HUES6 (cell line): Measurements from ENCODE around the gene DNAJC12.

Experiments used
- H3K27ac ChIP-seq: 2 replicates; pipeline ENCODE4 v1.7.0; 2013; ENCODE audit warnings: low read depth, mild to moderate bottlenecking, low read length, inconsistent platforms
- H3K27me3 ChIP-seq: 2 replicates; pipeline ENCODE4 v1.6.1; 2013; ENCODE audit warnings: low read length; ENCODE audit not compliant: control insufficient read depth, insufficient read depth
- H3K36me3 ChIP-seq: 2 replicates; pipeline ENCODE4 v1.6.1; 2013; ENCODE audit warnings: low read length; ENCODE audit not compliant: control insufficient read depth, insufficient read depth
- H3K4me1 ChIP-seq: 2 replicates; pipeline ENCODE4 v1.6.1; 2013; ENCODE audit warnings: low read length; ENCODE audit not compliant: control insufficient read depth, insufficient read depth
- H3K4me3 ChIP-seq: 2 replicates; pipeline ENCODE4 v1.5.1; 2013; ENCODE audit warnings: low read depth, low read length
- H3K9ac ChIP-seq: one replicate; pipeline ENCODE4 v1.6.1; 2013; ENCODE audit warnings: mild to moderate bottlenecking, low read length
- H3K9me3 ChIP-seq: 2 replicates; pipeline ENCODE4 v1.6.1; 2013; ENCODE audit warnings: low read depth, low read length; ENCODE audit not compliant: control insufficient read depth, insufficient read depth

Gene DNAJC12

DNA sequence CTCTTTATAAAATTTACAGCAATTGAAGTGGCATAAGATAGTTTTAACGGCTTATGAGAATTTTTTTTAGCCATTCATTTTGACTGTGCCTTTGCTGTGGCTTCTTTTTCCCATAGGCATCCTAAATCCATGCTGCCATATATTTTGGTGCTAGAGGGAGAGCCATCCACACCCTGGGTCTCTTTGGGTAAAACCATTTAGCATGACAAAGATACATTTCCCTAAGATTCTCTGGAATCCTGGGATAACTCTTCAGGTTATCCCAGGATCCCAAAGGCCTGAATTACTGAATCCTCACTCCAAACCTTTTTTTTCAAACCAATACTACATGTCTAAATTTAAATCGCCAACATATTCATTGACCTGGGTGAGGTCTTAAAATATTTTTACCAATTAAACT lies 28.9 kb downstream of the DNAJC12 start:
- Histone ChIP-seq H3K36me3 (no peaks in the 10 kb centered on the region), H3K27me3 (no peaks in the 10 kb centered on the region), H3K4me1 (peaks cover 20% of the 10 kb centered on the region), H3K4me3 (no peak overlapping the region), H3K9ac (no peak overlapping the region), H3K27ac (0 out of 2 replicates have a peak overlapping the region, but pooled peaks have one; percentile 4), H3K9me3 (no peaks in the 10 kb centered on the region)

DNA sequence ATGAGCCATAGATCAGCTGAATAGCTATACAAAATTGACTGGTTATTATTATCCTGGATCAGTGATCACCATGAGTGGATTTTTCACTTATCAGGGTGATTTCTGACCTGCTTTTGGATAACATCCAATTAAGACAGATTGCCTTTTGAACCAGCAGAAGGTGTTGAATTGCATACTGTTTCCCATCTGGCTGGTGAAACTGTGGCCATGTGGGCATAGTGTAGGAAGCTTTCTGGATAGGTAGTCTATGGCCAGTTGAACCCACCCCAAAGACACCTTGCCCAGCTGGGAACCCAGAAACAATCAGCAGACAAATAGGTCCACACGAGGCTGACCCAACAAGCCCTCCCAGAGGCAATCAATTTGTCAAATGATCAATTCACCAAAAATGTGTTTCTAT lies 29.3 kb downstream of the DNAJC12 start:
- H3K27me3 ChIP-seq, result no peaks in the 10 kb centered on the region
- H3K9ac ChIP-seq, result no peak overlapping the region
- peaks cover 20% of the 10 kb centered on the region for H3K4me1 ChIP-seq
- 0 out of 2 replicates have a peak overlapping the region, but pooled peaks have one; percentile 4 for H3K27ac ChIP-seq
- H3K4me3 ChIP-seq, result no peak overlapping the region
- no peaks in the 10 kb centered on the region for H3K36me3 ChIP-seq
- H3K9me3 ChIP-seq, result no peaks in the 10 kb centered on the region

DNA sequence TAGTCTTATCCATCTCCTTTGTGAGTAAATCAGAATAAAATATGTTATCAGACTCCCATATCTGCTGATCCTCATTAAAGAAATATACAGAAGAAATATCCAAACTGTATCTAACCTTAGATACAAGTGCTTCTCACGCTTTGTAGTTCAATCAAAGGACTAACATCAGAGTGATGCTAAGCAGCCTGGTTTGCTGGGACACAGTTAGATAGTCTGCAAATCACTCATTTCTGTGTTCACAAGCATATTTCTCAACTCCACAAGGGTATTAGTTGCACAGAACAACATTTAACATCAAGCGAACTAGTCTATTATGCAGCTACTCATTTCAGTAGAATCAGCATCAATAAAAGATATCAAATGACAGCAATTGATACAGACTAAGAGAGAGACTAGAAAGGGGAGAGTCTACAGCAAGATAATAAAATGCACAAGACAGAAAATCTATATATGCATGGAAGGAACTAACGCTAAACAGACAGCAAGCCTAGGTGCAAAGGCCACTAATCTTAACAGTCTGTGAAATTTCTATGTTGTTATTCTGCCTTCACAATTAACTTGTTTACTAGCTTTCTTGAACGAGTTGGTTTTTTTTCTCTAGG lies 30.0 kb downstream of the DNAJC12 start:
- Histone ChIP-seq H3K27ac (no peak overlapping the region), H3K4me3 (no peak overlapping the region), H3K9me3 (no peaks in the 10 kb centered on the region), H3K27me3 (no peaks in the 10 kb centered on the region), H3K9ac (no peak overlapping the region), H3K36me3 (no peaks in the 10 kb centered on the region), H3K4me1 (peaks cover 20% of the 10 kb centered on the region)

DNA sequence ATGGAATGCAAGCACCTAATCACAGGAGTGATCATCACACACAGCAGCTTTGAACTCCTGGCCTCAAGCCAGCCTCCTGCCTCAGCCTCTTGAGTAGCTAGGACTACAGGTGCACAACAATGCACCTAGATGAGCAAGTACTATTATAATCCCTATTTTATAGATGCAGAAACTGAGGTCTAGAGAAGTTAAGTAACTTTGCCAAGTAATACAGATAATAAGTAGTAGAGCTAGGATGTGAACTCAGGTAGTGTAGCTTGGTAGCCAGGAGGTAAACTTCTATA lies 33.7 kb downstream of the DNAJC12 start:
- Histone ChIP-seq H3K9me3 (no peaks in the 10 kb centered on the region), H3K27ac (no peak overlapping the region), H3K4me1 (peaks cover 20% of the 10 kb centered on the region), H3K36me3 (no peaks in the 10 kb centered on the region), H3K27me3 (no peaks in the 10 kb centered on the region), H3K4me3 (no peak overlapping the region), H3K9ac (no peak overlapping the region)

DNA sequence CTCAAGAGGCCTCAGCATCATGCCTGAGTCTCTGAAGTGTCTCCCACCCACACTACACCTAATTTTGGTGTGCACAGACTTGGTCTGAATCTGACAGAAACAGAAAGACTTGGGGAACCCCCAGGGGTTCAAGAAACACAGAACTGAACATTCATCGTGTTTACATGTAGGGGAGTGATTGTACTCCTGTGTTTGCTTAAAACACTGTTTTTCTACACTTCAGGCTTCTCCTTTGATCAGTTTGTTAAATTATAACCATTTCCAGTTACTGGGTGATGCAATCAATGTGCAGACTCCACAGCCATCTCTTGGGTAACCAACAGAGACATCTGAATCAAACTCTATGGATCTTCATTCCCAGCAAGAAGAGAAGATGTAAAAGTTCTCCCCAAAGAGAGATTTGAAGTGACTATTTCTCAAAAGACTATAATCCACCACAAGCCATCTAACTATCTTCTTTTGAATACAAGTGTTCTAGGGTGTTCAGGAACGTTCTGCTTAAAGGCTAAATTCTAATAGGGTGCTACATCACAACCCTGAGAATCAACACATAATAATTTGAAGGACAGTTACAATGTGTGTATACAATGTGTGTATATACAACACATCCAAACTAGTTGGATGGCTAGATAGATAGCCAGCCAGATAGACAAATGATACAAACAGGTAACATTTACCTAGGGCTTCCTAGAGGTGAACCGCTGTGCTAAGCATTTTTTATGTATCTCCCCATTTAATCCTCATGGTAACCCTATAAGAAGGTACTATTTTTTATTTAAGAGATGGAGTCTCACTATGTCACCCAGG lies 34.2 kb downstream of the DNAJC12 start:
- Histone ChIP-seq H3K9ac (no peak overlapping the region), H3K27me3 (no peaks in the 10 kb centered on the region), H3K4me3 (no peak overlapping the region), H3K4me1 (peaks cover 17% of the 10 kb centered on the region), H3K27ac (no peak overlapping the region), H3K9me3 (no peaks in the 10 kb centered on the region), H3K36me3 (no peaks in the 10 kb centered on the region)

GRCh38 chr10:67802767-67803538 lies 35.0 kb downstream of the DNAJC12 start:
- Histone ChIP-seq H3K27ac (no peak overlapping the region), H3K27me3 (no peaks in the 10 kb centered on the region), H3K36me3 (no peaks in the 10 kb centered on the region), H3K4me1 (peaks cover 9% of the 10 kb centered on the region), H3K4me3 (no peak overlapping the region), H3K9me3 (no peaks in the 10 kb centered on the region), H3K9ac (no peak overlapping the region)

GRCh38 chr10:67801118-67801517 lies 36.9 kb downstream of the DNAJC12 start:
- H3K4me1 ChIP-seq, result no peaks in the 10 kb centered on the region
- no peaks in the 10 kb centered on the region for H3K36me3 ChIP-seq
- H3K27me3 ChIP-seq, result no peaks in the 10 kb centered on the region
- H3K4me3 ChIP-seq, result no peak overlapping the region
- H3K9me3 ChIP-seq, result no peaks in the 10 kb centered on the region
- no peak overlapping the region for H3K27ac ChIP-seq
- H3K9ac ChIP-seq, result no peak overlapping the region

DNA sequence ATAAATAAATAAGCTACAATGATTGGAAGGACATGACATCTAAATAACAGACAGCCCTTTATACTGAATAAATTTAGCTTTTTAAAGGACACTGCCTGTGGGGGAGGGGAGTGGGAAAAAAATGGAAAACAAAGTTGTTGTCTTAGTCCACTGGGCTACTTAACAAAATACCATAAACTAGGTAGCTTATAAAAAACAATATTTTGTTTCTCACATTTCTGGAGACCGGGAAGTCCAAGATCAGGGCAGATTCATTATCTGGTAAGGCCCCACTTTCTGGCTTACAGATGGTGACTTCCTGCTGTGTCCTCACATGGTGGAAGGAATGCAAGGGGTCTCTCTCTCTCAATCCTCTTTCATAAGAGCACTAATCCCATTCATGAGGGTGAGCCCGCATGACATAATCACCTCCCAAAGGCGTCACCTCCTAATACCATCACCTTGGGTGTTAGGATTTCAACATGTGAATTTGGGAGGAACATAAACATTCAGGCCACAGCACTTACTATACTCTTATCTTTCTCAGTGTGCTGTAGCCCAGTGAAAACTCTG lies 43.0 kb downstream of the DNAJC12 start:
- Histone ChIP-seq H3K9ac (no peak overlapping the region), H3K27ac (no peak overlapping the region), H3K27me3 (no peaks in the 10 kb centered on the region), H3K4me1 (peaks cover 13% of the 10 kb centered on the region), H3K9me3 (no peaks in the 10 kb centered on the region), H3K4me3 (no peak overlapping the region), H3K36me3 (no peaks in the 10 kb centered on the region)

GRCh38 chr10:67794256-67794655 lies 43.7 kb downstream of the DNAJC12 start:
- no peak overlapping the region for H3K4me3 ChIP-seq
- no peaks in the 10 kb centered on the region for H3K27me3 ChIP-seq
- no peak overlapping the region for H3K9ac ChIP-seq
- H3K36me3 ChIP-seq, result no peaks in the 10 kb centered on the region
- H3K9me3 ChIP-seq, result no peaks in the 10 kb centered on the region
- H3K4me1 ChIP-seq, result peaks cover 18% of the 10 kb centered on the region
- no peak overlapping the region for H3K27ac ChIP-seq

DNA sequence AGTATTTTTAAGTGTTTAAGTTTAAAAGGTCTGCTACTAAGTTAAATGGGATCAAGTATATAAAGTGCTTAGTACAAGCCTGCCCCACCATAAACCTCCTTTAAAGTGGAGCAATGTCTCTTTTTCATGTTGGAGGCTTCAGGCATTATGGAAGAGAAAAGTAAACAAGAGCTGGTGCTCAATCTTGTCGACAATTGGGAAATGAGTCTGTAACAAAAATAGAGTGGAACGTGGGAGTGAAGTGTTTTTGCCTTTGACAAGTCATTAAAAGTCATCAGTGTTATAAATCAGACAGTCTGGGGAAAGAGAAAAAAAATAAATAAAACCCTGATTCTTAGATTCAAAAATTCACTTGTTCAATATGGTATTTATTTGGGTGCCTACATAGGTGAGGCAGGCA lies 44.7 kb downstream of the DNAJC12 start:
- no peak overlapping the region for H3K27ac ChIP-seq
- H3K27me3 ChIP-seq, result no peaks in the 10 kb centered on the region
- no peak overlapping the region for H3K4me3 ChIP-seq

GRCh38 chr10:67792653-67793052 lies 45.3 kb downstream of the DNAJC12 start:
- Histone ChIP-seq H3K36me3 (no peaks in the 10 kb centered on the region), H3K4me1 (peaks cover 24% of the 10 kb centered on the region), H3K9ac (no peak overlapping the region), H3K9me3 (no peaks in the 10 kb centered on the region), H3K27ac (no peak overlapping the region), H3K4me3 (no peak overlapping the region), H3K27me3 (no peaks in the 10 kb centered on the region)

More for the DNA sequence above, 44.7 kb downstream of the DNAJC12 start:
- H3K36me3 ChIP-seq, result no peaks in the 10 kb centered on the region
- no peaks in the 10 kb centered on the region for H3K9me3 ChIP-seq
- peaks cover 24% of the 10 kb centered on the region for H3K4me1 ChIP-seq
- no peak overlapping the region for H3K9ac ChIP-seq
